ENCODE measurements around the gene IQCK. TPM values are rescaled to one million over a fixed set of nuclear protein-coding genes. Genes with fewer than 3 reads are reported as not detected.
"Not testable (repeated sequence)": the region's sequence is repeated elsewhere in the genome, so short reads cannot be mapped to it uniquely, and the experiment has no call there.

IQCK gene
- total and polyA plus RNA-seq, 4 donors: 4.0 to 10.0 (median 5.7) TPM

GRCh38 chr16:19710991-19711545 lies 7.0 kb upstream of the IQCK start:
- intact Hi-C loops (cut with DNase I): loop anchor here in 1 of 2 donors (10.0 kb wide), 1 partner anchor 156 kb away; the partner anchor contains the start of gene VPS35L

GRCh38 chr16:19711643-19712042 lies 6.4 kb upstream of the IQCK start:
- H3K4me3 ChIP-seq (ENCODE audit: low read length in 2 of 2): no peak overlapping the region
- H3K36me3 ChIP-seq (ENCODE audit: control insufficient read depth in 1 of 2, insufficient read depth in 2 of 2, low read length in 1 of 2): no peaks in the 10 kb centered on the region
- WGBS, 2 donors: 88 to 91% methylated on average over 12 of the region's 12 CpGs
- no peaks in the 10 kb centered on the region for H3K27me3 ChIP-seq (ENCODE audit: control insufficient read depth in 1 of 2, insufficient read depth in 2 of 2, low read length in 1 of 2)
- H3K27ac ChIP-seq (ENCODE audit: low read depth in 1 of 2, low read length in 2 of 2): no peak overlapping the region
- no peaks in the 10 kb centered on the region for H3K9me3 ChIP-seq (ENCODE audit: control insufficient read depth, low read length)
- intact Hi-C loops (cut with DNase I): loop anchor here in 1 of 2 donors (10.0 kb wide), 1 partner anchor 157 kb away; the partner anchor contains the start of gene VPS35L
- ATAC-seq (ENCODE audit: low FRiP score): no peak
- no peak for DNase-seq
- H3K4me1 ChIP-seq (ENCODE audit: control insufficient read depth in 1 of 2, insufficient read depth in 2 of 2, low read length in 2 of 2): no peaks in the 10 kb centered on the region

More at GRCh38 chr16:19710991-19711545, 7.0 kb upstream of the IQCK start:
- no peaks in the 10 kb centered on the region for H3K27me3 ChIP-seq (ENCODE audit: control insufficient read depth in 1 of 2, insufficient read depth in 2 of 2, low read length in 1 of 2)
- H3K4me3 ChIP-seq (ENCODE audit: low read length in 2 of 2): no peak overlapping the region
- 74 to 80% methylated on average over 13 of the region's 13 CpGs for WGBS, 2 donors
- H3K4me1 ChIP-seq (ENCODE audit: control insufficient read depth in 1 of 2, insufficient read depth in 2 of 2, low read length in 2 of 2): no peaks in the 10 kb centered on the region
- H3K36me3 ChIP-seq (ENCODE audit: control insufficient read depth in 1 of 2, insufficient read depth in 2 of 2, low read length in 1 of 2): no peaks in the 10 kb centered on the region
- H3K9me3 ChIP-seq (ENCODE audit: control insufficient read depth, low read length): no peaks in the 10 kb centered on the region
- DNase-seq (no peak), ATAC-seq (ENCODE audit: low FRiP score) (no peak)
- H3K27ac ChIP-seq (ENCODE audit: low read depth in 1 of 2, low read length in 2 of 2): no peak overlapping the region

- no peaks in the 10 kb centered on the region for H3K36me3 ChIP-seq (ENCODE audit: control insufficient read depth in 1 of 2, insufficient read depth in 2 of 2, low read length in 1 of 2)
- no peak overlapping the region for H3K4me3 ChIP-seq (ENCODE audit: low read length in 2 of 2)
- H3K4me1 ChIP-seq (ENCODE audit: control insufficient read depth in 1 of 2, insufficient read depth in 2 of 2, low read length in 2 of 2): no peaks in the 10 kb centered on the region
- ATAC-seq (ENCODE audit: low FRiP score): no peak
- no peak for DNase-seq
- 95 to 100% methylated on average over 11 of the region's 11 CpGs for WGBS, 2 donors
- H3K9me3 ChIP-seq (ENCODE audit: control insufficient read depth, low read length): no peaks in the 10 kb centered on the region
- intact Hi-C loops (cut with DNase I): loop anchor here in 1 of 2 donors (10.0 kb wide), 1 partner anchor 158 kb away; the partner anchor contains the start of gene VPS35L
- no peaks in the 10 kb centered on the region for H3K27me3 ChIP-seq (ENCODE audit: control insufficient read depth in 1 of 2, insufficient read depth in 2 of 2, low read length in 1 of 2)
- H3K27ac ChIP-seq (ENCODE audit: low read depth in 1 of 2, low read length in 2 of 2): no peak overlapping the region
Observed at GRCh38 chr16:19712418-19713058, 5.5 kb upstream of the IQCK start.

- H3K27me3 ChIP-seq (ENCODE audit: control insufficient read depth in 1 of 2, insufficient read depth in 2 of 2, low read length in 1 of 2): no peaks in the 10 kb centered on the region
- H3K4me1 ChIP-seq (ENCODE audit: control insufficient read depth in 1 of 2, insufficient read depth in 2 of 2, low read length in 2 of 2): no peaks in the 10 kb centered on the region
- 95% methylated on average over 6 of the region's 6 CpGs for whole genome bisulfite sequencing, 2 donors
- no peaks in the 10 kb centered on the region for H3K9me3 ChIP-seq (ENCODE audit: control insufficient read depth, low read length)
- no peak for ATAC-seq (ENCODE audit: low FRiP score)
- no peak overlapping the region for H3K4me3 ChIP-seq (ENCODE audit: low read length in 2 of 2)
- H3K27ac ChIP-seq (ENCODE audit: low read depth in 1 of 2, low read length in 2 of 2): no peak overlapping the region
- H3K36me3 ChIP-seq (ENCODE audit: control insufficient read depth in 1 of 2, insufficient read depth in 2 of 2, low read length in 1 of 2): no peaks in the 10 kb centered on the region
- intact Hi-C loops (cut with DNase I): loop anchor here in 1 of 2 donors (10.0 kb wide), 1 partner anchor 159 kb away; the partner anchor contains the start of gene VPS35L
- DNase-seq: no peak
Observed at GRCh38 chr16:19713697-19714096, 4.4 kb upstream of the IQCK start.

- DNase-seq (no peak), ATAC-seq (ENCODE audit: low FRiP score) (no peak)
- 85 to 88% methylated on average over 5 of the region's 5 CpGs for WGBS, 2 donors
- H3K9me3 ChIP-seq (ENCODE audit: control insufficient read depth, low read length): no peaks in the 10 kb centered on the region
- H3K27me3 ChIP-seq (ENCODE audit: control insufficient read depth in 1 of 2, insufficient read depth in 2 of 2, low read length in 1 of 2): no peaks in the 10 kb centered on the region
- no peak overlapping the region for H3K4me3 ChIP-seq (ENCODE audit: low read length in 2 of 2)
- no peaks in the 10 kb centered on the region for H3K36me3 ChIP-seq (ENCODE audit: control insufficient read depth in 1 of 2, insufficient read depth in 2 of 2, low read length in 1 of 2)
- intact Hi-C loops (cut with DNase I): loop anchor here (5.0 to 10.0 kb wide), 2 partner anchors 161 to 172 kb away; partner anchors contain the start of gene VPS35L (in 1 of the 2)
- H3K27ac ChIP-seq (ENCODE audit: low read depth in 1 of 2, low read length in 2 of 2): no peak overlapping the region
- H3K4me1 ChIP-seq (ENCODE audit: control insufficient read depth in 1 of 2, insufficient read depth in 2 of 2, low read length in 2 of 2): no peaks in the 10 kb centered on the region
Observed at GRCh38 chr16:19715566-19715965, 2.5 kb upstream of the IQCK start.

GRCh38 chr16:19716183-19716582 lies 1.9 kb upstream of the IQCK start:
- no peaks in the 10 kb centered on the region for H3K4me1 ChIP-seq (ENCODE audit: control insufficient read depth in 1 of 2, insufficient read depth in 2 of 2, low read length in 2 of 2)
- WGBS, 2 donors: 70 to 86% methylated on average over 1 of the region's 1 CpG
- DNase-seq (no peak), ATAC-seq (ENCODE audit: low FRiP score) (no peak)
- H3K9me3 ChIP-seq (ENCODE audit: control insufficient read depth, low read length): no peaks in the 10 kb centered on the region
- no peaks in the 10 kb centered on the region for H3K27me3 ChIP-seq (ENCODE audit: control insufficient read depth in 1 of 2, insufficient read depth in 2 of 2, low read length in 1 of 2)
- H3K36me3 ChIP-seq (ENCODE audit: control insufficient read depth in 1 of 2, insufficient read depth in 2 of 2, low read length in 1 of 2): no peaks in the 10 kb centered on the region
- intact Hi-C loops (cut with DNase I): loop anchor here (5.0 to 10.0 kb wide), 2 partner anchors 161 to 171 kb away; partner anchors contain the start of gene VPS35L (in 1 of the 2)
- no peak overlapping the region for H3K4me3 ChIP-seq (ENCODE audit: low read length in 2 of 2)
- no peak overlapping the region for H3K27ac ChIP-seq (ENCODE audit: low read depth in 1 of 2, low read length in 2 of 2)

GRCh38 chr16:19716728-19717127 lies 1.3 kb upstream of the IQCK start:
- not testable (repeated sequence) for DNase-seq; H3K27me3 ChIP-seq (ENCODE audit: control insufficient read depth in 1 of 2, insufficient read depth in 2 of 2, low read length in 1 of 2); ATAC-seq (ENCODE audit: low FRiP score); H3K4me3 ChIP-seq (ENCODE audit: low read length in 2 of 2); H3K27ac ChIP-seq (ENCODE audit: low read depth in 1 of 2, low read length in 2 of 2); H3K4me1 ChIP-seq (ENCODE audit: control insufficient read depth in 1 of 2, insufficient read depth in 2 of 2, low read length in 2 of 2); H3K9me3 ChIP-seq (ENCODE audit: control insufficient read depth, low read length); H3K36me3 ChIP-seq (ENCODE audit: control insufficient read depth in 1 of 2, insufficient read depth in 2 of 2, low read length in 1 of 2)
- 26 to 30% methylated on average over 11 of the region's 11 CpGs for WGBS, 2 donors
- intact Hi-C loops (cut with DNase I): loop anchor here (5.0 to 10.0 kb wide), 2 partner anchors 162 to 171 kb away; partner anchors contain the start of gene VPS35L (in 1 of the 2)

- no peaks in the 10 kb centered on the region for H3K4me1 ChIP-seq (ENCODE audit: control insufficient read depth in 1 of 2, insufficient read depth in 2 of 2, low read length in 2 of 2)
- DNase-seq (no peak), ATAC-seq (ENCODE audit: low FRiP score) (no peak)
- 0 to 1% methylated on average over 10 of the region's 10 CpGs for WGBS, 2 donors
- H3K27ac ChIP-seq (ENCODE audit: low read depth in 1 of 2, low read length in 2 of 2): peak overlapping the region in 1 of 2 donors; percentile 41
- H3K4me3 ChIP-seq (ENCODE audit: low read length in 2 of 2): peak overlapping the region; percentile 65 to 91
- H3K36me3 ChIP-seq (ENCODE audit: control insufficient read depth in 1 of 2, insufficient read depth in 2 of 2, low read length in 1 of 2): no peaks in the 10 kb centered on the region
- no peaks in the 10 kb centered on the region for H3K9me3 ChIP-seq (ENCODE audit: control insufficient read depth, low read length)
- intact Hi-C loops (cut with DNase I): loop anchor here (5.0 to 10.0 kb wide), 2 partner anchors 163 to 170 kb away; partner anchors contain the start of gene VPS35L (in 1 of the 2)
- no peaks in the 10 kb centered on the region for H3K27me3 ChIP-seq (ENCODE audit: control insufficient read depth in 1 of 2, insufficient read depth in 2 of 2, low read length in 1 of 2)
Observed at GRCh38 chr16:19717314-19717713, 757 bp upstream of the IQCK start.

Measured in aorta (tissue), 5 donors.